ENCODE results near the gene NUP42. TPM values are rescaled to one million over a fixed set of nuclear protein-coding genes. Genes with fewer than 3 reads are reported as not detected.

NUP42 gene
- total and polyA plus RNA-seq, 9 of the 15 experiments (the other 6 are each of a cell fraction or from before 2014, with no cell fraction given): 41.8 to 86.4 (median 71.2) TPM

DNA sequence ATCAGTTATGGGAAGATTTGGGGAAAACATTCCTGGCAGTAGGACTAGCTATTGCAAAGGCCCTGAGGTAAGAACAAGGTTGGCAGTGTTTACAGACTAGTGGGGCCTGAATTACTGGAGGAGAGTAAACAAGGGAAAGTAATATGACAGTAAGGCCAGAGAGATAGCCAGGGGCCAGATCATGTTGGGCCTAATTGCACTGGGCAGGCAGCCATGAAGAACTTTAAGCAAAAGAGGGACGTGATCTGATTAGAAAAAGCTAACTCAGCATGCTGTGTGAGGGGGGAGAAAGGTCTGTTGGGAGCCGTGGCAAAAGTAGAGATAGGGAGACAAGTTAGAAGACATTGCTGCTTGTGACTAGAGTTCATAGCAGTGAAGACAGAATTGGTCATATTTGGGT is 9.2 kb downstream of the NUP42 start (continued):
- TF ChIP-seq CBX5 (IDR thresholded peaks at IDR 0.05; ENCODE audit: borderline replicate concordance, low read depth) (no peak), TBL1XR1 (IDR thresholded peaks at IDR 0.05; ENCODE audit: low read length in 2 of 2) (peak in 1 of 2 experiments; percentile 79; a peak in 1 of 4 replicates), SMC3 (conservative IDR thresholded peaks at IDR 0.05; ENCODE audit: insufficient read depth, low read depth, low read length) (no peak), ZNF133 (CRISPR knock-in tag; IDR thresholded peaks at IDR 0.05) (no peak), ZNF707 (CRISPR knock-in tag; conservative IDR thresholded peaks at IDR 0.05) (no peak), NCOA2 (IDR thresholded peaks at IDR 0.05; ENCODE audit: partially characterized antibody in 2 of 2) (peak in 1 of 2 experiments; percentile 47), NR2C1 (IDR thresholded peaks at IDR 0.05) (no peak), NR2C1 (tag; IDR thresholded peaks at IDR 0.05) (no peak), BHLHE40 (IDR thresholded peaks at IDR 0.05; ENCODE audit: low read length) (peak; percentile 59), TRIM24 (IDR thresholded peaks at IDR 0.05) (peak; percentile 77 to 81; a peak in 3 of 4 replicates), SUPT5H (IDR thresholded peaks at IDR 0.05) (0 out of 2 replicates have a peak, but pooled peaks have one; percentile 30), ILK (tag; IDR thresholded peaks at IDR 0.05; ENCODE audit: borderline replicate concordance, low read depth) (no peak), MBD2 (IDR thresholded peaks at IDR 0.05; ENCODE audit: borderline replicate concordance, low read depth) (peak; percentile 48; the same call in 1 of the 2 replicates), XRCC4 (IDR thresholded peaks at IDR 0.05; ENCODE audit: extremely low read depth, insufficient read depth, insufficient read length) (no peak), GABPB2 (CRISPR knock-in tag; conservative IDR thresholded peaks at IDR 0.05) (no peak), CC2D1A (IDR thresholded peaks at IDR 0.05) (peak; percentile 73; the same call in 1 of the 2 replicates), ZNF316 (IDR thresholded peaks at IDR 0.05) (peak; percentile 100), LARP7 (IDR thresholded peaks at IDR 0.05) (no peak), ZNF212 (CRISPR knock-in tag; IDR thresholded peaks at IDR 0.05) (no peak), BCL6 (CRISPR knock-in tag; IDR thresholded peaks at IDR 0.05) (no peak), ELF1 (tag; IDR thresholded peaks at IDR 0.05) (no peak), FOXJ3 (CRISPR knock-in tag; IDR thresholded peaks at IDR 0.05) (no peak), SMAD1 (IDR thresholded peaks at IDR 0.05; ENCODE audit: low read depth, low read length, partially characterized antibody) (peak; percentile 44), MYC (IDR thresholded peaks at IDR 0.05; ENCODE audit: low read depth, low read length) (peak; percentile 47; the same call in 1 of the 2 replicates), MYC (CRISPR knock-in tag; IDR thresholded peaks at IDR 0.05; ENCODE audit: borderline replicate concordance, low read depth) (no peak), TCF7 (IDR thresholded peaks at IDR 0.05; ENCODE audit: borderline replicate concordance) (no peak), SETDB1 (IDR thresholded peaks at IDR 0.05; ENCODE audit: low read length) (no peak), HSF4 (CRISPR knock-in tag; IDR thresholded peaks at IDR 0.05; ENCODE audit: borderline replicate concordance) (no peak), RCOR1 (IDR thresholded peaks at IDR 0.05; ENCODE audit: borderline replicate concordance in 1 of 2, low read depth in 2 of 2, low read length in 2 of 2) (peak; percentile 15 to 86; a peak in 2 of 4 replicates)
- TF ChIP-seq, protein P1, sequence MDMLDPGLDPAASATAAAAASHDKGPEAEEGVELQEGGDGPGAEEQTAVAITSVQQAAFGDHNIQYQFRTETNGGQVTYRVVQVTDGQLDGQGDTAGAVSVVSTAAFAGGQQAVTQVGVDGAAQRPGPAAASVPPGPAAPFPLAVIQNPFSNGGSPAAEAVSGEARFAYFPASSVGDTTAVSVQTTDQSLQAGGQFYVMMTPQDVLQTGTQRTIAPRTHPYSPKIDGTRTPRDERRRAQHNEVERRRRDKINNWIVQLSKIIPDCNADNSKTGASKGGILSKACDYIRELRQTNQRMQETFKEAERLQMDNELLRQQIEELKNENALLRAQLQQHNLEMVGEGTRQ (CRISPR knock-in tag; IDR thresholded peaks at IDR 0.05): no peak
- TF ChIP-seq, protein P2, sequence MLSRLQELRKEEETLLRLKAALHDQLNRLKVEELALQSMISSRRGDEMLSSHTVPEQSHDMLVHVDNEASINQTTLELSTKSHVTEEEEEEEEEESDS (CRISPR knock-in tag; IDR thresholded peaks at IDR 0.05): no peak
- TF ChIP-seq, protein P3, sequence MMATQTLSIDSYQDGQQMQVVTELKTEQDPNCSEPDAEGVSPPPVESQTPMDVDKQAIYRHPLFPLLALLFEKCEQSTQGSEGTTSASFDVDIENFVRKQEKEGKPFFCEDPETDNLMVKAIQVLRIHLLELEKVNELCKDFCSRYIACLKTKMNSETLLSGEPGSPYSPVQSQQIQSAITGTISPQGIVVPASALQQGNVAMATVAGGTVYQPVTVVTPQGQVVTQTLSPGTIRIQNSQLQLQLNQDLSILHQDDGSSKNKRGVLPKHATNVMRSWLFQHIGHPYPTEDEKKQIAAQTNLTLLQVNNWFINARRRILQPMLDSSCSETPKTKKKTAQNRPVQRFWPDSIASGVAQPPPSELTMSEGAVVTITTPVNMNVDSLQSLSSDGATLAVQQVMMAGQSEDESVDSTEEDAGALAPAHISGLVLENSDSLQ (IDR thresholded peaks at IDR 0.05): peak; percentile 52; the same call in 1 of the 2 replicates
